Daoy (cell line): ENCODE data around the gene HOXA10. TPM values are rescaled to one million over a fixed set of nuclear protein-coding genes. Genes with fewer than 3 reads are reported as not detected.
A peak's percentile ranks its signal among the peaks of the same experiment; 100 is the strongest.

Experiments
- DNase-seq: peaks from one replicate; pipeline ENCODE4 v3.0.0-alpha.2; 2015; ENCODE audit warnings: low read depth
- total RNA-seq: library from RNA; depleted of rRNA; stranded (reverse); fragments of >200 nt; shearing (Covaris generic); gene quantifications from 2 replicates; pipeline ENCODE4 v1.2.3, GENCODE V29; 2014

HOXA10 gene
- total RNA-seq, 1 experiment from 2014 or later = 31.2 TPM

GRCh38 chr7:27132214-27132613, 41.9 kb downstream of the HOXA10 start:
- no peak for DNase-seq

GRCh38 chr7:27131390-27131819, 42.7 kb downstream of the HOXA10 start:
- no peak for DNase-seq

GRCh38 chr7:27130540-27131389, 43.4 kb downstream of the HOXA10 start, which contains the start of gene HOXA4:
HOXA4 (minus strand) TSS chr7:27130757; CDS start chr7:27130733, 24 bp downstream.
- DNase-seq = peak; percentile 99

DNA sequence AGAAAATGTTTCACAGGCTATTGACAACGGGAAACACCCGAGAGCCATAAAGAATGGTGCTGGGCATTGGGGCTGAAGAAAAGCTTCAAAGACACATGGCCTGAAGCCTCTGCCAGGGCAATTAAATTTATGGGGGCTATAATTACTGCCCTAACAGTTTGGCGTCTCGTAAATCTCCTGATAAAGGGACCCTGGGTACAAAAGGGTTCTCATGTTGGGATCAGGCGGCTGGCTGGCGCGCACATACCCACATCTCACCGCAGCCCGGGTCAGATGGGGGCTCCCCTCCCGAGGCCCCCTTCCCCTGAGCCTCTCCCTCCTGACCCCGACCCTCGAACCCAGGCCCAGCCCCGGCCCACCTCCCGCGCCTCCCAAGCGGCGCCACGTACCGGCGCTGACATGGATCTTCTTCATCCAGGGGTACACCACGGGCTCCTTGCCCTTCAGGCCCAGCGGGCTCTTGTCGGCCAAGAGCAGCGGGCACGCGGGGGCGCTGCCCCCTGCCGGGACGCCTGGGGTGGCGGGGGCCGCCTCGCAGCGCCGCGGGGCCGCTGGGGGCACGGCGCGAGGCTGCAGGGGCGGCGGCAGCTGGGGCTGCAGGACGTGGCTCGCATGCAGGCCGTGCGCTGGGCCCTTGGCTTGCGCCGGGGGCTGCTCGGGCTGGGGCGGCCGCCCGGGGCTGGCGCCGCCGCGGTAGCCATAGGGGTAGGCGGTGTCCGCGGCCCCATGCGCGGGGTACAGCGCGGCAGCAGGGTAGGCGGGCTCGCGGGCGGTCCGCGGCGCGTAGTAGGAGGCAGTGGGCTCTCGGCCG, 44.2 kb downstream of the HOXA10 start:
- peak; percentile 76 for DNase-seq

DNA sequence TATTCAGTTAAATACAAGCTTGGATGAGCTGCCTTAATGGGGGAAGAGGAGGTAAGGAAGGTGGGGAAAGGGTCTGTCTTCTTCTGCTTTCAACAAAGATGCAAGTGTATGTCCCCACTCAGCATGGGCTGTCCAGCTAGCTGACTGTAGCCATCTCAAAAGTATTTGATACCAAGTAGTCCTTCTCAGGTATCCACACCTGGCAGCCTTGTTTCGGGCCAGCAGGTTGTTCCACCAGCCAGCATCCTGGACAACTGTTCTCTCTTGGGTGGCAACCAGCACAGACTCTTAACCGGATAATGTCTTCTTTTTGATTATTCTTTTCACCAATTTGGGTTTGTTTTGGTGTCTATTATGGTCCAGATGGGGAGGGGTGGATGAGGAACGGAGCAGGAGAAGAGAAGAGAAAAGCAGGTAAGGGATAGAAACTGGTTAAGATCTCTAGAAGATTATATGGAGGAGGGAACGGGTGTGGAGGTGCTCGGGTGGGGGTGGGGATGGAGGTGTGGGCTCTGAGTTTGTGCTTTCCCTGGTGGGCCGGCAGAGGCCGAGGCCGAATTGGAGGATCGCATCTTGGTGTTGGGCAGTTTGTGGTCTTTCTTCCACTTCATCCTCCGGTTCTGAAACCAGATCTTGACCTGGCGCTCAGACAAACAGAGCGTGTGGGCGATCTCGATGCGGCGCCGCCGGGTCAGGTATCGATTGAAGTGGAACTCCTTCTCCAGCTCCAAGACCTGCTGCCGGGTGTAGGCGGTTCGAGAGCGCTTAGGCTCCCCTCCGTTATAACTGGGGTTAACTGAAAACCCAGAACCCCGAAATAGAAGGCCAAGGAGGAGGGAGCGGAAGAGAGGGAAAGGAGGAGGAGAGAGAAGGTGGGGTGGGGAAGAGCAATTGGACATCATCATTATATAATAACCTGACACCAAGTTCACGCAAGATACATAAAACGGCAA, 45.1 kb downstream of the HOXA10 start:
- DNase-seq = no peak

GRCh38 chr7:27128034-27128433, 46.1 kb downstream of the HOXA10 start:
- peak; percentile 61 for DNase-seq

GRCh38 chr7:27126596-27127327, 47.4 kb downstream of the HOXA10 start:
- DNase-seq = no peak

DNA sequence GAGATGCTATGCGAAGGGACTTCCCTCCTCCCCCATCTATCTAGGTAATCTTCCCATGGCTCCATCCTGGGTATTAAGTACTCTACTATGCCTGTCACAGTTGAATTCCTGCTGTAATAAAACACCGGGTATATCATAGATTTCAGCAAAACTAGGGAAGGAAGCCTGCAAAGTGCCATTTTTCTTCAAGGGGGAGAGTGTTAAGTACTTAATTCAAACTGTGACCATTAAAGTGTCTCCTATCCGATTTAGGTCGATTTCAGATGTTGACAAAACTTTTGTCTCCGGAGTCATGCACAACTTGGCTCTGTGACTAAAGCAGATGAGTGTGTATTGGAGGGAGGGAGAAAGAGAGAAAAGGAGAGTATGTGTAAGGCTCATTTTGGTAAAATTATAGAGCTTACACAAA, 48.1 kb downstream of the HOXA10 start:
- DNase-seq = no peak

DNA sequence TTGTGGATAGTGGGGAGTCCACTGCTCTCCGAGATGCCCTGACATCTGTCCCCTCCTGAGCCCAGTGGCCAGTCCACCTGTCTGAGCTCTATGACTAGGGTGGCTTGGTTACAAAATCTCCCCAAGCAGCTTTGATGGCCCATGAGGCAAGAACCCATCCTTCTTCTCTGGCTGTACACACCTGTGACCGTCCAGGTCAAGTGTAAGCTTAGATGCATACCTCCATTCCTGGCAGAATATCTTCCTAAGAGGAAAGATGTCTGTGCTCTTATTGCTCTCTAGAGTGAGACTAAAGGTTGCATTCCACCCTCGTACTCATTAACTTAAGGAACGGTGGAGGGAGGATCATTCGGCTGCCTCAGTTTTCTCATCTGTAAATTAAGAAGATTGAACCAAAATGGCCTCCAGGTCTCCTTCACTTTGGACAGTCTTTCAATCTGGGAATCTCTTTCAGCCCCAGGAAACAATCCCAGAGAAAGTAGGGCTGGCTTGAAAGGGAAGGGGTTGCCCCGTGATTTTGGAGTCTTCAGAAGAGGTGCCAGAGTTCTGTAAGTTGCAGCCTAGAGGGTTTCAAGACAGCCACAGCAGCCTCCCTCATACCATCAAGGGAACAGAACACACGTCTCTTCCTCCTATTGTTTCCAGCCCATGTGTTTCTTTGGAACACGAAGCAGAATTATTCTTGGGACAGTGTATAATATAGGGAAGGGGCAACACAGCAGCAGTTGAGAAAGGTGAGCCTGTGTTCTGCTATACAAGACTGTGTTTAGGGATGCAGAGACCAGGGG, 49.0 kb downstream of the HOXA10 start:
- no peak for DNase-seq

GRCh38 chr7:27124096-27124901, 49.8 kb downstream of the HOXA10 start:
- peak; percentile 96 for DNase-seq

GRCh38 chr7:27123477-27124053, 50.6 kb downstream of the HOXA10 start:
- no peak for DNase-seq

GRCh38 chr7:27123007-27123476, 51.1 kb downstream of the HOXA10 start:
- DNase-seq = no peak

DNA sequence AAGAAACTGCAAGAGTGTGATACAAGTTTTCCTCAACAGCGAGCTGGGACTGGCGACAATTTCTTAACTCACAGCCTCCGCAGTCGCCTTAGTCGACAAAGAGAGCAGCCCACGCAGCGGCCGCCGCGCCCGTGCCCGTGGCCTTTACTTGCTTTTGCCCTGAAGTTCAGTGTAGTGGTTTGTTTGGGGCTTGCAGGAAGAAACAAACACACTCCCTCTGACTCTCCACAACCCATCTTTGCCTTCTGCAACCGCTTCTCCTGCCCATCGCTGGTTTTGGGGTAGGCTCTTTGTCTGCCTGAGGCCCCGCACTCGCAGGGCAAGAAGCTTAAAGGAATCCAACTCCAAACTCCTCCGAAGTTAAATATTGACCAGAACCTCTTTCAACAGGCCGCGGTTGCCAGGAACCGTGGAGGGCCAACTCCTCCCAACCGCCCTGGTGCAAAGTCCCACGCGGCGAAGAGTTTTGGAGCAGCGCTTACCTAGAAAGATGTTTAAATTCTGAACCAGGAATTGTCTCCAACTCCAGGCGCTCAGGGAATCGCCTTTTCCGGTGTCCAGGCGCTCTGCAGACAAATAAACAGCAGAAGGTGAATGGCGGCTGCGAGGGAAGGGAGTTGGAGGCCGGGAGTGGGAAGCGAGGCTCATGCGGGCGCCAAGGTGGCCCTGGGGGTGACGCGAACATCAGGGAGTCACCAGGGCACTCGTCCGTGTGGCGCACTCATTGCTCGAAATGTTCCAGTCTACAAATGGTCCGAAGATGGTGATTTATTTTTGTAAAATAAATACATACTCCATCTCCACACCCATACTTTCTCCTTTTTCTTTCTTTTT, 51.8 kb downstream of the HOXA10 start:
- DNase-seq = no peak

GRCh38 chr7:27121684-27122076, 52.4 kb downstream of the HOXA10 start:
- DNase-seq = no peak
